BLaER1 treated with 17β-estradiol and CSF1 and Interleukin-3, amounts not matched to agents 10 nM and 100 nM (cell line): ENCODE measurements around the gene PRPF40B.

Experiments used
- H3K27ac ChIP-seq, 11 experiments: shearing (Covaris generic); formaldehyde crosslinking; 2 replicates each; pipeline ENCODE4 v1.8.1; 2022
- H3K27me3 ChIP-seq, 11 experiments: shearing (Covaris generic); formaldehyde crosslinking; 2 replicates each; pipeline ENCODE4 v1.8.1; 2022
- H3K36me3 ChIP-seq, 11 experiments: shearing (Covaris generic); formaldehyde crosslinking; 2 replicates each; pipeline ENCODE4 v1.8.1; 2022
- H3K4me1 ChIP-seq, 10 experiments: shearing (Covaris generic); formaldehyde crosslinking; 2 replicates each; pipeline ENCODE4 v1.8.1; 2022
- H3K4me2 ChIP-seq, 11 experiments: shearing (Covaris generic); formaldehyde crosslinking; 2 replicates each; pipeline ENCODE4 v1.8.1; 2022
- H3K4me3 ChIP-seq, 10 experiments: shearing (Covaris generic); formaldehyde crosslinking; 2 replicates each; pipeline ENCODE4 v1.8.1; 2022
- H3K9ac ChIP-seq, 11 experiments: shearing (Covaris generic); formaldehyde crosslinking; 2 replicates each; pipeline ENCODE4 v1.8.1; 2022
- H3K9me3 ChIP-seq, 11 experiments: shearing (Covaris generic); formaldehyde crosslinking; replicated peaks in 1 of 11; 2 replicates each; pipeline ENCODE4 v1.8.1; 2022
- H4K20me1 ChIP-seq, 11 experiments: shearing (Covaris generic); formaldehyde crosslinking; 2 replicates each; pipeline ENCODE4 v1.8.1; 2022
- Cebpa-rat ChIP-seq, 11 experiments: shearing (Covaris generic); IDR thresholded peaks; 2 replicates each; pipeline ENCODE4 v1.8.1; 2022

Gene PRPF40B

DNA sequence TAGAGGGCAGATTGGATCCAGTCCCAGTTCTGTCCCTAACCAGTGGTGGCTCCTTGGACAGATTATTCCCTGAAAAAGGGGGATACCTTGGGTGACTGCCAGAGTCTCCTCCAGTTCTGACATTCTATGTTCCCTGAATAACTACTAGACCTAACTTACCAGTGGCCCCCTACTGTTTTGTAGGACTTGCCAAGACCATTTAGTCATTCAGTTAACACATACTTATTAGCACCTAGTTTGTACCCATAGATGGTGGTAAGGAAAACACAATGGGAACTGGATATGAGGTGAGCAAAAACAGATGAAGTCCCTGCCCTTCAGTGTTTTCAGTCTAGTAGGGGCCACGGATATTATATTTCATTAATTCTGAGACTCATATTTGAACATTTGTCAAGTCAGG is 3.5 kb downstream of the PRPF40B start:
- Histone ChIP-seq H3K9me3 (no peaks in the 10 kb centered on the region), H3K27ac (no peak overlapping the region), H3K27me3 (no peaks in the 10 kb centered on the region), H3K4me1 (peaks cover 18 to 39% (median 31%) of the 10 kb centered on the region in 10 experiments), H3K36me3 (peaks cover 0 to 2% (median 0%) of the 10 kb centered on the region in 11 experiments; a peak in 2 of 22 replicates), H3K4me3 (no peak overlapping the region), H4K20me1 (no peaks in the 10 kb centered on the region; a peak in 1 of 22 replicates), H3K4me2 (no peak overlapping the region), H3K9ac (no peak overlapping the region)
- no peak for TF ChIP-seq Cebpa-rat (IDR thresholded peaks at IDR 0.05)

DNA sequence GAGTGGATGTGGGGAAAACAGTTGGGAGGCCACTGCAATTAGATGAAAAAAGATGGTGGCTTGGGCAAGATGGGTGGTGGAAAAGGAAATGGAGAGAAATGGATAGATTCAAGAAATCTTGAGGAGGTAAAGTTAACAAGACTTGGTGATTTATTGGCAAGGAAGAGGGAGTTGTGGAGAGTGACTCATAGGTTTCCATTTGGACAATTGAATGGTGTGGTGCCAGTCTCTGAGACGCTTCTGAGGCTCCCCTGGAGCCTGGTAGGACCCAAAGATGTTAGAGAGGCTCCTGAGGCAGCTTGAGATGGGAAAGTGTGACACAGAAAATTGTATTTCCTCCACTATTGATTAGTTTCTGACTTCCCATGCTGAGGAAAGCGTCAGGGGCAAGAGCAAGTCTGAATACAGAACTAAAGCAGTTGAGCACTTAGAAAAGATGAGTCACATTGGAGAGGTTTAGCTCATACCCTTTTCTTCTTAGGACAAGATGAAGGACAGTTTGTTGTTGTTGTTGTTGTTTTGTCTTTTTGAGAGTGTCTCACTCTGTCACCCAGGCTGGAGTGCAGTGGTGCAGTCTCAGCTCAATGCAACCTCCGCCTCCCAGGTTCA is 4.5 kb downstream of the PRPF40B start:
- peaks cover 11 to 29% (median 21%) of the 10 kb centered on the region in 10 experiments; a peak in 19 of 20 replicates for H3K4me1 ChIP-seq
- H3K27ac ChIP-seq, result no peak overlapping the region
- no peak overlapping the region for H3K4me3 ChIP-seq
- peaks cover 0 to 6% (median 0%) of the 10 kb centered on the region in 11 experiments; a peak in 3 of 22 replicates for H3K36me3 ChIP-seq
- H3K9me3 ChIP-seq, result no peaks in the 10 kb centered on the region
- no peaks in the 10 kb centered on the region for H3K27me3 ChIP-seq
- H4K20me1 ChIP-seq, result no peaks in the 10 kb centered on the region; a peak in 1 of 22 replicates
- no peak for TF ChIP-seq Cebpa-rat (IDR thresholded peaks at IDR 0.05)
- H3K4me2 ChIP-seq, result no peak overlapping the region
- no peak overlapping the region for H3K9ac ChIP-seq

DNA sequence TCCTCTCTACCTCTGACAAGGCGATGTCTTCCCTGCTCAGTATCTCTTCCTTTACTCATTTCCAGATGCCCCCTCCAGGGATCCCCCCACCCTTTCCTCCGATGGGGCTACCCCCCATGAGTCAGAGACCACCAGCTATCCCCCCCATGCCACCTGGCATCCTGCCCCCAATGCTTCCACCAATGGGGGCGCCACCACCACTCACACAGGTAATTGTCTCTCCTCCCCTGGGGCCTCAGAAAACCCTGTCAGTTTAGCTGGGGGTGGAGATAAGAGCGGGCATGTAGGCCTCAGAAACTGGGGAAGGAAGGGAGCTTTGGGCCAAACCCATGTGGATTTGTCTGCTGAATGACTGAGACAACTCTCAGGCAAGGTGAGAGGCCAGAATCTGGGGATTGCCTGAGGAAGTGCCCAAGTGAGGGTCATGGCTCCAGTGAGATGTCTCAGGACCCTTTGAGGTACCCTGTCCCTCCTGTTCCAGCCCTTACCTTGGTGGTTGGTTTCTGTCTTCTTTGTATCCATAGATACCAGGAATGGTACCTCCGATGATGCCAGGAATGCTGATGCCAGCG is 8.1 kb downstream of the PRPF40B start:
- TF ChIP-seq Cebpa-rat (IDR thresholded peaks at IDR 0.05), result no peak
- no peaks in the 10 kb centered on the region for H3K27me3 ChIP-seq

DNA sequence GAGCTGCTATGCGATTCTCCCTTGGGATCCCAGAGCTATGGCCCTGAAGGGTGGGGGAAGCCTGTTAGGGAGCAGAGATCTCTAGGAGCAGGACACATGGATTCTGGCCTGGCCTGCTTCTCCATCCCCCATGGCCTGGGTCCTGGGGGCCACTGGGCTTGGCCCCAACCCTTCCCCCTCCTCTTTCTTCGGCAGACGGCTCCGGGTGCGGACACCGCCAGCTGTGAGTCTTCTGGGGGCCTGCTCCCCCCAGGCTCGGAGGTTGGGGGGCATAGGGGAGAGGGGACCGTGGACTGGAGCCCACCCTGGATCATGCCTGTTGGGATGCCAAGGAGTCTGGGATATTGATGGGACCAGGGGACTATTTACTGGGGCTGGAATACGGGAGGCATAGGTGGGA is 9.0 kb downstream of the PRPF40B start:
- H3K4me2 ChIP-seq, result no peak overlapping the region
- H3K4me1 ChIP-seq, result peaks cover 4 to 22% (median 12%) of the 10 kb centered on the region in 10 experiments
- H4K20me1 ChIP-seq, result no peaks in the 10 kb centered on the region; a peak in 1 of 22 replicates
- H3K4me3 ChIP-seq, result no peak overlapping the region
- TF ChIP-seq Cebpa-rat (IDR thresholded peaks at IDR 0.05), result no peak
- H3K27me3 ChIP-seq, result no peaks in the 10 kb centered on the region
- peaks cover 0 to 15% (median 0%) of the 10 kb centered on the region in 11 experiments; a peak in 4 of 22 replicates for H3K36me3 ChIP-seq
- no peaks in the 10 kb centered on the region for H3K9me3 ChIP-seq
- H3K27ac ChIP-seq, result no peak overlapping the region
- no peak overlapping the region for H3K9ac ChIP-seq

More for the DNA sequence above, 8.1 kb downstream of the PRPF40B start:
- Histone ChIP-seq H3K9ac (no peak overlapping the region), H3K4me3 (no peak overlapping the region), H3K4me2 (no peak overlapping the region), H4K20me1 (no peaks in the 10 kb centered on the region; a peak in 1 of 22 replicates), H3K27ac (no peak overlapping the region), H3K36me3 (peaks cover 0 to 15% (median 0%) of the 10 kb centered on the region in 11 experiments; a peak in 4 of 22 replicates), H3K9me3 (no peaks in the 10 kb centered on the region), H3K4me1 (peaks cover 0 to 12% (median 2%) of the 10 kb centered on the region in 10 experiments; a peak in 11 of 20 replicates)

DNA sequence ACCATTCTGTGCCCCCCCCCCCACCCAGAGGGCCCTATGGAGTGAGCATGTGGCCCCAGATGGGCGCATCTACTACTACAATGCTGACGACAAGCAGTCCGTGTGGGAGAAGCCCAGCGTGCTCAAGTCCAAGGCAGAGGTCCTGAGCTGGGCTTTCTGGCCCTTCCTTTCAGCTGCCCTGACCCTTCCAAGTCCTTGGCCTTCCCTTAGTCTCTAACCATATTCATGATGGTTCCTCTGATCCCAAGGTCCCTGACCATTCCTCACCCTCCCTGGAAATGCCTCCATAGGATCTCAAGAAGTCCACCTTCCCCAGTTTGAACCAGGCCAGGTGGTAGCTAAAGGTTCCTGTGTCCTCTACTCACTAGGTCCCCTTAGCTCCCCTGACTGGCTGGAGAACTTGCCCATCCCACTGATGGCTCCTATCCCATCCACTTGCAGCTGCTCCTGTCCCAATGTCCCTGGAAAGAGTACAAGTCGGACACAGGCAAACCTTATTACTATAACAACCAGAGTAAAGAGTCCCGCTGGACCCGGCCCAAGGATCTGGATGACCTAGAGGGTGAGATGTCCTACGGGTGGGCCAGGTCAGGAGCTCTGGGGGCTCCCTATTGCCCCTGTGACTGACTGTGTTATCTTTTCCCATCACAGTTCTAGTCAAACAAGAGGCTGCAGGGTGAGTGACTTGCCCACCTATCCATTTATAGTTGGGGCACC is 9.8 kb downstream of the PRPF40B start:
- Histone ChIP-seq H3K9me3 (no peaks in the 10 kb centered on the region), H3K27me3 (no peaks in the 10 kb centered on the region), H3K27ac (no peak overlapping the region), H4K20me1 (no peaks in the 10 kb centered on the region; a peak in 1 of 22 replicates), H3K4me3 (no peak overlapping the region), H3K36me3 (peaks cover 0 to 15% (median 0%) of the 10 kb centered on the region in 11 experiments; a peak in 4 of 22 replicates), H3K4me1 (peaks cover 8 to 26% (median 17%) of the 10 kb centered on the region in 10 experiments), H3K4me2 (no peak overlapping the region), H3K9ac (no peak overlapping the region)
- no peak for TF ChIP-seq Cebpa-rat (IDR thresholded peaks at IDR 0.05)

DNA sequence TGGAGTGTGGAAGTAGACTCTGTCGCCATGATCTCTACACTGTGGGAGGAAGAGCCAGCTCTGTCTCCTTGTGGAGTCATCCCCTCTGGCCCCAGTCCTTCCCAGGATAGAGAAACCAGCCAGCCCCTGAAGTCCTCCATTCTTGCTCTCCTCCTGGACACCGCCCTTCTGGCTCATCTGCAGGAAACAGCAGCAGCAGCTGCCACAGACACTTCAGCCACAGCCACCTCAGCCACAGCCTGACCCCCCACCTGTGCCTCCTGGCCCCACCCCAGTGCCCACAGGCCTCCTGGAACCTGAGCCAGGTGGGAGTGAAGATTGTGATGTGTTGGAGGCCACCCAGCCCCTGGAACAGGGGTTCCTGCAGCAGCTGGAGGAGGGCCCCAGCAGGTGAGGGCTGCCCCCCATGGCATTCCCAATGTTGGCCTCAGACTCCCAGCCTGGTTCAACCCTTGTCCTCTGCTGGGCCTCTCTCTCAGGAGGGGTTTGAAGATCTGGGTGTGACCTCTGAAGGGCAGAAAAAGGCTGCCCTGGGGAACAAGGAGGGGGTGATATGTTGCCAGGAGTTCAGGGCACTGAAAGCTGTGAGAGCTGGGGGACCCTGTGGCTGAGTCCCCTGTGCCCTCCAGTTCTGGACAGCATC is 10.5 kb downstream of the PRPF40B start:
- Histone ChIP-seq H3K9me3 (no peaks in the 10 kb centered on the region), H3K4me2 (no peak overlapping the region), H4K20me1 (no peaks in the 10 kb centered on the region; a peak in 1 of 22 replicates), H3K27me3 (no peaks in the 10 kb centered on the region), H3K4me3 (no peak overlapping the region), H3K9ac (no peak overlapping the region), H3K27ac (no peak overlapping the region), H3K4me1 (peaks cover 8 to 26% (median 17%) of the 10 kb centered on the region in 10 experiments), H3K36me3 (peaks cover 0 to 15% (median 0%) of the 10 kb centered on the region in 11 experiments; a peak in 4 of 22 replicates)
- no peak for TF ChIP-seq Cebpa-rat (IDR thresholded peaks at IDR 0.05)

DNA sequence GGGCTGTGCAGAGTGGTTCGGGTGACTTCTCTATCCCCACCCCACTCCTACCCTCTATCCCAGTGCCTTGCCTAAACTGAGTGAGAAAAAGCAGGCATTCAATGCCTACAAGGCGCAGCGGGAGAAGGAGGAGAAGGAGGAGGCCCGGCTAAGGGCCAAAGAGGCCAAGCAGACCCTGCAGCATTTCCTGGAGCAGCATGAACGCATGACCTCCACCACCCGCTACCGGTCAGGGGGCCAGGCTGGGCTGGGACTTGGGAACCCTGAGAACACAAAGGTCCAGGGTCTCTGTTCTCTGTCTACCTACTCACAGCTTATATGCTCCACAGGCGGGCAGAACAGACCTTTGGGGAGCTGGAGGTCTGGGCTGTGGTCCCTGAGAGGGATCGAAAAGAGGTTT is 11.7 kb downstream of the PRPF40B start:
- no peak overlapping the region for H3K27ac ChIP-seq
- peaks cover 8 to 17% (median 14%) of the 10 kb centered on the region in 10 experiments for H3K4me1 ChIP-seq
- H3K4me2 ChIP-seq, result no peak overlapping the region
- peaks cover 0 to 15% (median 0%) of the 10 kb centered on the region in 11 experiments; a peak in 5 of 22 replicates for H3K36me3 ChIP-seq
- H3K27me3 ChIP-seq, result no peaks in the 10 kb centered on the region
- no peak overlapping the region for H3K4me3 ChIP-seq
- 0 out of 22 replicates have a peak overlapping the region, but pooled peaks of 1 of the 11 experiments have one; percentile 15 for H3K9ac ChIP-seq
- H4K20me1 ChIP-seq, result no peaks in the 10 kb centered on the region; a peak in 1 of 22 replicates
- no peaks in the 10 kb centered on the region for H3K9me3 ChIP-seq
- no peak for TF ChIP-seq Cebpa-rat (IDR thresholded peaks at IDR 0.05)

DNA sequence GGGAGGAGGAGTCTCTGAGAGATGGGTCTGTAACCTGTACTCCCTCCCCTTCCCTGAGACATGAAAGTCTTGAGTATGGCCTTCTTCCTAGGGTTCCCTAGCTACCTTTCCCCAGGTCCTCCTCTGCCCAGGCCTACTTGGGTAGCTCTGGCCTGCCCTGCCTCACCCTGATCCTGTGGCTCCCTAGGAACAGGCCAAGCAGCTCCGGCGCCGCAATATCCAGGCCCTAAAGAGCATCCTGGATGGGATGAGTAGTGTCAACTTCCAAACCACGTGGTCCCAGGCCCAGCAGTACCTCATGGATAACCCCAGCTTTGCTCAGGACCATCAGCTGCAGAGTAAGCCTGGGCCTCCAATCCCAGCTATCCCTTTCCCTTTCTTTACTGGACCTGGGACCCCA is 12.3 kb downstream of the PRPF40B start:
- Histone ChIP-seq H3K9ac (peak overlapping the region in 3 of 11 experiments; percentile 1 to 15 (median 7); a peak in 1 of 22 replicates), H3K4me2 (no peak overlapping the region), H3K36me3 (peaks cover 0 to 15% (median 0%) of the 10 kb centered on the region in 11 experiments; a peak in 5 of 22 replicates), H4K20me1 (no peaks in the 10 kb centered on the region; a peak in 1 of 22 replicates), H3K27ac (no peak overlapping the region), H3K4me1 (peaks cover 8 to 16% (median 13%) of the 10 kb centered on the region in 10 experiments), H3K27me3 (no peaks in the 10 kb centered on the region), H3K9me3 (no peaks in the 10 kb centered on the region), H3K4me3 (no peak overlapping the region)
- TF ChIP-seq Cebpa-rat (IDR thresholded peaks at IDR 0.05), result no peak
